Measurements from ENCODE around the gene TAF3.
A peak's percentile ranks its signal among the peaks of the same experiment; 100 is the strongest.

Gene TAF3

DNA sequence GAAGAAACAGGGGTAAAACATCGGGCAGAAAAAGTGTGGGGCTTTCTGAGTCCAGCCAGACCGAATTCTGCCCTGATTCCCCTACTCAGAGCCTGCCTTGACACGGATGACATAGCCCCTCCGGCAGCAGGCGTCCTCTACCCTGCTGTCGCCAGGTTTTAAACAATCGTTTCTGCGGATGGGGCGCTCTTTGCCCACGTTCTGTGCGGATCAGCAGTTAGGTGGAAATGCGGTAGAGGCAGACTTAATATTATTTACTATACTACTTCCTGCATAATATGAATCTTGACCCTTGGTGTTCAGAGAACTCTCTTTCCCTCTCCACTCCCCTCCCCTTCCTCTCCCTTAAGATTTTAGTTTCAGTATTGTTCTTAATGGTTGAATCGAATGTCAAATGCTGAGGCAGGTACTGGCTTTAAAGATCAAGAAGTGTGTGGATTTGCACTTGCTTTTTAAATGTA lies 238.6 kb downstream of the TAF3 start:
- peak in 1 of 3 experiments; percentile 45 for DNase-seq

DNA sequence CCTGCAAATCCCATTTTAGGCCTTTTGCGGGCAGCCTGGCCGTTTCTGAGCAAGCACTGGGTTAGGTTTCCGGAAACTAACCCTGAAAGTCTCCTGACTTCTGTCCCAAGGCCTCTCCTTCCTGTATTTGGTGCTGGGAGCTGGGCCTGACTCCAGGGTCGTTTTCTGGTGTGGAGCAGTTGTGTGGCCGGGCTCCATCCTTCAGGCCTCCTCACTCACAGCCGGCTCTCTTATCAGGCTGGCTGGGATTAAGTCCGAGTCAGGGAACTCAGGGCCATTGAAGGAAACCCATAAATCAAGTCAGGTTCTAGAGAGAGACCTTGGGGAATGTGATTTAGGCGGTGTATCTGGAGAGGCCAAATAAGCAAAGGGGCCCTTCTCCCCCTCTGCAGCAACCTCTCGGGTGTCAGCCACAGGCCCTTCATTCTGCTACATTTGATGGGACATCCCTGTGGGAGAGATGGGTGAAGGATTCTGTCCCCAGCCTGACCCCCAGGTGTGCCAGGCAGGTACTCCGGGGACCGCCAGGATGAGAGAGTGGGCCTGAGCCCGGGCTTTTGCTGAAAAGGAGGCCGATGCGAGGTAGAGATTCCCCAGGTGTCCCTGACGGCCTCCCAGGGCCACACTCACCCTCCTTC lies 239.4 kb downstream of the TAF3 start:
- Mint-ChIP-seq H3K27ac (peak overlapping the region; percentile 97 to 100), H3K4me1 (ENCODE audit: low read depth in 2 of 2) (peaks cover 61 to 66% of the 10 kb centered on the region in 2 donors), H3K9me3 (no peaks in the 10 kb centered on the region), H3K36me3 (ENCODE audit: insufficient read depth) (peaks cover 99% of the 10 kb centered on the region), H3K27me3 (peaks cover 6 to 8% of the 10 kb centered on the region in 2 donors), H3K4me3 (peak overlapping the region; percentile 90 to 97)
- DNase-seq (no peak), ATAC-seq (replicated peaks) (no peak)

More for the DNA sequence above, 238.6 kb downstream of the TAF3 start:
- H3K36me3 Mint-ChIP-seq (ENCODE audit: insufficient read depth): peaks cover 97% of the 10 kb centered on the region
- peaks cover 61 to 63% of the 10 kb centered on the region in 2 donors for H3K4me1 Mint-ChIP-seq (ENCODE audit: low read depth in 2 of 2)
- no peaks in the 10 kb centered on the region for H3K9me3 Mint-ChIP-seq
- H3K27ac Mint-ChIP-seq: peak overlapping the region; percentile 97 to 100
- no peak for ATAC-seq (replicated peaks)
- peaks cover 15 to 16% of the 10 kb centered on the region in 2 donors for H3K27me3 Mint-ChIP-seq
- H3K4me3 Mint-ChIP-seq: peak overlapping the region; percentile 90 to 97

GRCh38 chr10:8058274-8059111 lies 240.2 kb downstream of the TAF3 start:
- Mint-ChIP-seq H3K27me3 (peaks cover 0 to under 1% of the 10 kb centered on the region in 2 donors), H3K4me1 (ENCODE audit: low read depth in 2 of 2) (peaks cover 62 to 68% of the 10 kb centered on the region in 2 donors), H3K27ac (peak overlapping the region; percentile 97 to 100), H3K9me3 (no peaks in the 10 kb centered on the region), H3K36me3 (ENCODE audit: insufficient read depth) (peaks cover 100% of the 10 kb centered on the region), H3K4me3 (peak overlapping the region; percentile 90 to 97)
- ATAC-seq (replicated peaks) (no peak), DNase-seq (no peak)

- no peak for DNase-seq
- Mint-ChIP-seq H3K9me3 (no peaks in the 10 kb centered on the region), H3K27me3 (no peaks in the 10 kb centered on the region), H3K4me1 (ENCODE audit: low read depth in 2 of 2) (peaks cover 64 to 70% of the 10 kb centered on the region in 2 donors), H3K36me3 (ENCODE audit: insufficient read depth) (peaks cover 100% of the 10 kb centered on the region), H3K27ac (peak overlapping the region; percentile 97 to 99), H3K4me3 (peak overlapping the region; percentile 90 to 97)
- ATAC-seq (replicated peaks): no peak
These were observed 241.1 kb downstream of the TAF3 start for GRCh38 chr10:8059191-8059936.

- Mint-ChIP-seq H3K36me3 (ENCODE audit: insufficient read depth) (peaks cover 100% of the 10 kb centered on the region), H3K27ac (peak overlapping the region; percentile 97 to 99), H3K4me1 (ENCODE audit: low read depth in 2 of 2) (peaks cover 66 to 70% of the 10 kb centered on the region in 2 donors), H3K4me3 (peak overlapping the region; percentile 90 to 97), H3K27me3 (no peaks in the 10 kb centered on the region), H3K9me3 (no peaks in the 10 kb centered on the region)
- peak; percentile 22 for ATAC-seq (replicated peaks)
- DNase-seq: peak in 1 of 3 experiments; percentile 41
These were observed 241.9 kb downstream of the TAF3 start for GRCh38 chr10:8060010-8060703.

GRCh38 chr10:8060704-8061121 lies 242.4 kb downstream of the TAF3 start:
- H3K4me1 Mint-ChIP-seq (ENCODE audit: low read depth in 2 of 2): peaks cover 68 to 74% of the 10 kb centered on the region in 2 donors
- peak overlapping the region; percentile 90 to 97 for H3K4me3 Mint-ChIP-seq
- peak overlapping the region; percentile 97 to 99 for H3K27ac Mint-ChIP-seq
- no peak for DNase-seq
- H3K36me3 Mint-ChIP-seq (ENCODE audit: insufficient read depth): peaks cover 100% of the 10 kb centered on the region
- no peaks in the 10 kb centered on the region for H3K9me3 Mint-ChIP-seq
- no peak for ATAC-seq (replicated peaks)
- H3K27me3 Mint-ChIP-seq: no peaks in the 10 kb centered on the region

DNA sequence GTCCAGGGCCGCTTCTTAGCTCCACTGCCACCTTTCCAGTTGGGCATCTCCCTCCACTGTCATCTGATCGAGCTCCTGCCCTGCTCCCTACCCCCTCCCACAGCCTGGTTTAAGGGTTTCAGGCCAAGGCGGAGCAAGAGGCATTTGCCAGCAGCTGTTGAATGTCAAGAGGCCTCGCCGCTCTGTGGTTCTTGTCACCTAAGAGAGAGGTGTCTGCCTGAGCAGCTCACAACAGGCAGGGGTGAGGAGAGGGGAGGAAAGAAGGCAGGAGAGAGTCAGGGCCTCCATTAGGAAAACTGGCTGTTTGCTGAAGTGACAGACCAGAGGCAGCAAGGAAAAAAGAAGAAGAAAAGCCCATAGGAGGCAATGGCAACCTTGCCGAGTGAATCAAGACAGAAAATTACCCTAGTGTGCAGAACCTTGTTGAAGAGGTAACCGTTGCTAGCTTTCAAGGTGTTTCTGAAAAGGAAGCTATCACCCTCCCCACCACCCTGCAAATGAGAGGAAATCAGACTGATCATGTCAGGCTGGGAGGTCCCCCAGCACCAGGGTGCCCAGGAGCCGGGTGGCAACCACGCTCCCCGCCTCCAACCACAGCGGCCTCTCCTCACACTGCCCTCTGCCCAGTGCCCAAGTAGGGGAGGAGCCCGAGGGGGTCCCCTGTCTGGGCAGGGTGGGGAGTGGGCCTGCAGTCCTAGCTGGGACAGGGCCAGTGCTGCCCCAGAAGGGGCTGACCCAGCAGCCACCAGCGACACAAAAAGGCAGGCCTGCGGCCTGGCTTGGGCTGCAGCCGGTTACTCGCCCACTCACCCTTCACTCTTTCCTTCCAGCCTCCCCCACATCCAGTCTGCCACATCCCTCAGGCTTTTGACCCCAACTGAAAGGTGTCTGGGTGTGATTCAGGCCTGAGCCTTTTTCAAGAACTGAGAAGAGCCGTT lies 243.2 kb downstream of the TAF3 start:
- Mint-ChIP-seq H3K27me3 (no peaks in the 10 kb centered on the region), H3K4me1 (ENCODE audit: low read depth in 2 of 2) (peaks cover 75 to 80% of the 10 kb centered on the region in 2 donors), H3K4me3 (peak overlapping the region; percentile 90 to 97), H3K27ac (peak overlapping the region; percentile 97 to 99), H3K36me3 (ENCODE audit: insufficient read depth) (peaks cover 100% of the 10 kb centered on the region), H3K9me3 (no peaks in the 10 kb centered on the region)
- ATAC-seq (replicated peaks) (peak; percentile 74), DNase-seq (peak; percentile 68 to 75 (median 74))

DNA sequence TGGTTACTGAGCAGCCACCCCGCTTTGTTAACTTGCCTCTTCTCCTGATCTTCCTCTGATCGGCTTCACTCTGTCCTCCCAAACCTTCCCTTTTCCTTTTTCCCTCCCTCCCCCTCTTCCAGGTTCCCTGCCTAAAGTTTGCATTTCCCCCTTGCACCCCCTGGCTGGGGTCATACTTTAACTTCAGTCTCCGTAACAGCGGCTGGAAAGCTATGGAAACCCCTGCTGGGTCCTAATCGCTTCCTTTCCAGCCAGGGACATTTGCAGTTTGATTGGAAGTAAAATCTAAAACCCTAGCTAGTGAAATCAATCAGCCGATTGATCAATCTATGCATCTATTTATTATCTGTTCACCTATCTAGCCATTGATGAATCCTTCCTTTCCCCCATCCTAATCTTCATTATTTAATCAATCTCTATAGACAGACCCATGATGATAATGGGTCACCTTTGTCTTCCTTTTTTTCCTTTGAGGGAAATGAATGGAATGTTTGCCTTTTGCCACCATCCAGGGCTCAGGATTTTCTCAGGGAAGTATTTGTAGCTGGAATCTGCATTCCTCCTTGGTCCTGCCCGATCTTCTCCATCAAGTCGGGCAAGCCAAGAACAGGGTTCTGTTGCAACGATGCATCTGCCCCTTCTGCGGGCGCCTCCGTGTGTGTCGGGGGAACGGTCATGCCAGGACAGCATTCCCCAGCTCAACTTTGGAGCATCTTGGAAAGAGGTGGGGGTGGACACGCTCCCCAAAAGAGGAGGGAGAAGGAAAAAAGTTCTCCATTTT lies 245.0 kb downstream of the TAF3 start:
- Mint-ChIP-seq H3K36me3 (ENCODE audit: insufficient read depth) (peaks cover 100% of the 10 kb centered on the region), H3K9me3 (no peaks in the 10 kb centered on the region), H3K4me3 (peak overlapping the region; percentile 90 to 97), H3K27ac (peak overlapping the region; percentile 97 to 99), H3K27me3 (no peaks in the 10 kb centered on the region), H3K4me1 (ENCODE audit: low read depth in 2 of 2) (peaks cover 75 to 81% of the 10 kb centered on the region in 2 donors)
- ATAC-seq (replicated peaks): no peak
- DNase-seq: no peak

- H3K9me3 Mint-ChIP-seq: no peaks in the 10 kb centered on the region
- no peaks in the 10 kb centered on the region for H3K27me3 Mint-ChIP-seq
- DNase-seq: no peak
- no peak for ATAC-seq (replicated peaks)
- peaks cover 100% of the 10 kb centered on the region for H3K36me3 Mint-ChIP-seq (ENCODE audit: insufficient read depth)
- H3K27ac Mint-ChIP-seq: peak overlapping the region; percentile 97 to 99
- H3K4me1 Mint-ChIP-seq (ENCODE audit: low read depth in 2 of 2): peaks cover 74 to 81% of the 10 kb centered on the region in 2 donors
- H3K4me3 Mint-ChIP-seq: peak overlapping the region; percentile 36 to 64
These were observed 245.6 kb downstream of the TAF3 start for GRCh38 chr10:8063935-8064334.

DNA sequence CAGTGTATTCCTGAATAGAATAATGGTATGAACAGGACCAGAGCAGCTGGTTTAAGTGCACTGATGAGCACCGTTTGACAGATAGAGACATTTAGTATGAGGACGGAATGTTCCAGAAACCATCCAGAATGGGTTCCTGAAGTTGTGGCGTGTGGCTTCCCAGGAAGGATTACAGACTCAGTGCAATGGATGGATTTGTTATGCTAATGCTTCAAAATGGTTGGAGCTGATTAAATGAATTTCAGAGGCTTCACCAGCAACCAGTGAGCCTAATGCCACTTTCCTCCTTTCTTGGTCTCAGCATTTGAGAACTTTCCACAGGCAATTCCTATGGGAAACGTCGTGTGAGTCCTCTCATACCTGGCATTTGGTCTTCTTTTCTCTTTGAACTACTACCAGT lies 246.1 kb downstream of the TAF3 start:
- DNase-seq (no peak), ATAC-seq (replicated peaks) (no peak)
- peak overlapping the region; percentile 97 to 99 for H3K27ac Mint-ChIP-seq
- H3K4me3 Mint-ChIP-seq: peak overlapping the region; percentile 36 to 64
- H3K36me3 Mint-ChIP-seq (ENCODE audit: insufficient read depth): peaks cover 100% of the 10 kb centered on the region
- H3K4me1 Mint-ChIP-seq (ENCODE audit: low read depth in 2 of 2): peaks cover 74 to 81% of the 10 kb centered on the region in 2 donors
- no peaks in the 10 kb centered on the region for H3K27me3 Mint-ChIP-seq
- H3K9me3 Mint-ChIP-seq: no peaks in the 10 kb centered on the region

GRCh38 chr10:8065651-8066050 lies 247.3 kb downstream of the TAF3 start:
- H3K27ac Mint-ChIP-seq: peak overlapping the region; percentile 85 to 86
- peak overlapping the region; percentile 56 to 57 for H3K4me3 Mint-ChIP-seq
- no peaks in the 10 kb centered on the region for H3K9me3 Mint-ChIP-seq
- ATAC-seq (replicated peaks): no peak
- H3K36me3 Mint-ChIP-seq (ENCODE audit: insufficient read depth): peaks cover 100% of the 10 kb centered on the region
- H3K4me1 Mint-ChIP-seq (ENCODE audit: low read depth in 2 of 2): peaks cover 71 to 72% of the 10 kb centered on the region in 2 donors
- no peak for DNase-seq
- no peaks in the 10 kb centered on the region for H3K27me3 Mint-ChIP-seq

Data from effector memory CD8-positive, alpha-beta T cell (primary cell).